H1 (cell line): ENCODE data around the gene PGAP2. TPM values are rescaled to one million over a fixed set of nuclear protein-coding genes. Genes with fewer than 3 reads are reported as not detected.

Experiments
- CTCF ChIA-PET: fragments of 300-600 bp; sonication (Branson Sonifier 250); formaldehyde crosslinking; loops from one replicate; lab custom pipeline; 2021; ENCODE audit not compliant: partially characterized antibody; lab: Charles Lee
- POLR2A ChIA-PET: fragments of 300-600 bp; sonication (Branson Sonifier 250); formaldehyde crosslinking; loops from one replicate; lab custom pipeline; 2021; ENCODE audit warnings: inconsistent platforms; ENCODE audit not compliant: partially characterized antibody; lab: Charles Lee
- DNase-seq, 2 experiments: peaks; one replicate each; pipeline versions ENCODE4 v3.0.0 to v3.0.0-alpha.2; 2010 to 2022; ENCODE audit warnings: low spot score in 2 of 2, low read depth in 1 of 2, mixed read lengths in 1 of 2
- FAIRE-seq: peaks from 2 replicates; lab custom pipeline; 2011; peaks lifted over from hg19 to GRCh38; lab: Jason Lieb, UNC
- H2AFZ ChIP-seq: 2 replicates; pipeline ENCODE4 v1.8.1; 2012; ENCODE audit warnings: low read length, inconsistent platforms
- H2AK5ac ChIP-seq: 2 replicates; pipeline ENCODE4 v1.6.1; 2013; ENCODE audit warnings: low read depth, low read length
- H2BK120ac ChIP-seq: replicated peaks from 2 replicates; pipeline ENCODE3; 2013; ENCODE audit warnings: low read depth, low read length, inconsistent platforms
- H2BK12ac ChIP-seq: 2 replicates; pipeline ENCODE4 v1.6.1; 2013; ENCODE audit warnings: low read depth, low read length
- H2BK15ac ChIP-seq: 2 replicates; pipeline ENCODE4 v1.6.1; 2013; ENCODE audit warnings: low read length
- H2BK20ac ChIP-seq: 2 replicates; pipeline ENCODE4 v1.6.1; 2013; ENCODE audit warnings: low read length
- H2BK5ac ChIP-seq: 2 replicates; pipeline ENCODE4 v1.6.1; 2013; ENCODE audit warnings: low read depth, low read length
- H3K14ac ChIP-seq: 2 replicates; pipeline ENCODE4 v1.6.1; 2013; ENCODE audit warnings: inconsistent platforms; ENCODE audit not compliant: insufficient read length
- H3K18ac ChIP-seq: 2 replicates; pipeline ENCODE4 v1.6.1; 2013; ENCODE audit warnings: low read length; ENCODE audit errors: extremely low read depth
- H3K23ac ChIP-seq: 2 replicates; pipeline ENCODE4 v1.6.1; 2013; ENCODE audit warnings: inconsistent platforms; ENCODE audit not compliant: insufficient read length
- H3K23me2 ChIP-seq: 2 replicates; pipeline ENCODE4 v1.6.1; 2013; ENCODE audit warnings: low read depth, low read length
- H3K27ac ChIP-seq: 2 replicates; pipeline ENCODE4 v1.6.1; 2011; ENCODE audit warnings: low read depth, low read length, inconsistent platforms
- H3K27me3 ChIP-seq, 4 experiments: replicated peaks in 1 of 4; 1 replicate in 1 of 4; 2 replicates in 3 of 4; pipeline versions ENCODE4 v1.6.1 to v1.8.1; 2011 to 2013; ENCODE audit warnings: low read length in 3 of 4, mild to moderate bottlenecking in 3 of 4, inconsistent platforms in 2 of 4, mixed read lengths in 2 of 4, moderate library complexity in 1 of 4; ENCODE audit not compliant: control insufficient read depth in 3 of 4, insufficient read depth in 3 of 4; ENCODE audit errors: extremely low read depth in 1 of 4
- H3K36me3 ChIP-seq, 4 experiments: 2 replicates each; pipeline versions ENCODE4 v1.6.1 to v1.8.1; 2011 to 2013; ENCODE audit warnings: mild to moderate bottlenecking in 4 of 4, low read length in 3 of 4, moderate library complexity in 2 of 4, control low read depth in 1 of 4, inconsistent platforms in 1 of 4; ENCODE audit not compliant: insufficient read depth in 4 of 4, control insufficient read depth in 2 of 4
- H3K4ac ChIP-seq: replicated peaks from 2 replicates; pipeline ENCODE3; 2013; ENCODE audit warnings: low read length, low read depth, mixed read lengths, inconsistent platforms; ENCODE audit not compliant: insufficient read length
- H3K4me1 ChIP-seq, 4 experiments: replicated peaks in 1 of 4; 1 replicate in 1 of 4; 2 replicates in 3 of 4; pipeline versions ENCODE4 v1.6.1 to v1.8.1; 2011 to 2013; ENCODE audit warnings: low read length in 3 of 4, inconsistent platforms in 2 of 4, mixed read lengths in 1 of 4; ENCODE audit not compliant: insufficient read depth in 4 of 4, control insufficient read depth in 3 of 4
- H3K4me2 ChIP-seq, 2 experiments: 2 replicates each; pipeline versions ENCODE4 v1.6.1 to v1.8.1; 2011 to 2013; ENCODE audit warnings: low read depth in 2 of 2, low read length in 2 of 2, control low read depth in 1 of 2, inconsistent platforms in 1 of 2, mild to moderate bottlenecking in 1 of 2; ENCODE audit not compliant: insufficient read depth in 1 of 2
- H3K4me3 ChIP-seq, 4 experiments: fragments of 200-600, 300-600 bp in 1 of 4; sonication (generic), shearing (Covaris generic), sonication (Bioruptor Twin) in 1 of 4; 2 replicates each; pipeline versions ENCODE4 v1.5.1 to v1.8.1; 2011 to 2016; ENCODE audit warnings: low read length in 4 of 4, low read depth in 3 of 4, control low read depth in 2 of 4, inconsistent platforms in 2 of 4, mild to moderate bottlenecking in 2 of 4, mixed read lengths in 1 of 4, moderate library complexity in 1 of 4; ENCODE audit not compliant: insufficient read depth in 2 of 4; ENCODE audit errors: extremely low read depth in 1 of 4
- H3K56ac ChIP-seq: replicated peaks from 2 replicates; pipeline ENCODE3; 2013; ENCODE audit warnings: low read depth, mild to moderate bottlenecking, mixed read lengths, low read length, inconsistent platforms; ENCODE audit not compliant: insufficient read length
- H3K79me1 ChIP-seq: 2 replicates; pipeline ENCODE4 v1.6.1; 2013; ENCODE audit warnings: low read depth, low read length, control low read depth
- H3K79me2 ChIP-seq, 2 experiments: 2 replicates each; pipeline versions ENCODE4 v1.6.1 to v1.8.1; 2012 to 2013; ENCODE audit warnings: low read length in 2 of 2, mild to moderate bottlenecking in 2 of 2, inconsistent platforms in 1 of 2; ENCODE audit not compliant: insufficient read depth in 2 of 2, control insufficient read depth in 1 of 2
- H3K9ac ChIP-seq, 4 experiments: replicated peaks in 1 of 4; 1 replicate in 1 of 4; 2 replicates in 3 of 4; pipeline versions ENCODE4 v1.6.1 to v1.8.1; 2011 to 2013; ENCODE audit warnings: low read depth in 3 of 4, low read length in 3 of 4, control low read depth in 2 of 4, mild to moderate bottlenecking in 2 of 4, moderate library complexity in 2 of 4, inconsistent platforms in 1 of 4; ENCODE audit errors: extremely low read depth in 1 of 4
- H3K9me3 ChIP-seq, 2 experiments: 2 replicates each; pipeline versions ENCODE4 v1.6.1 to v1.8.1; 2012 to 2013; ENCODE audit warnings: mild to moderate bottlenecking in 2 of 2, moderate library complexity in 2 of 2, control low read depth in 1 of 2, inconsistent platforms in 1 of 2, low read depth in 1 of 2, low read length in 1 of 2, mixed read lengths in 1 of 2; ENCODE audit not compliant: insufficient read depth in 2 of 2
- H4K20me1 ChIP-seq, 2 experiments: replicated peaks in 1 of 2; 2 replicates each; pipeline versions ENCODE3 to v1.8.1; 2011 to 2013; ENCODE audit warnings: inconsistent platforms in 2 of 2, low read length in 2 of 2, mild to moderate bottlenecking in 1 of 2; ENCODE audit not compliant: insufficient read depth in 2 of 2, control insufficient read depth in 1 of 2
- H4K5ac ChIP-seq: 2 replicates; pipeline ENCODE4 v1.6.1; 2013; ENCODE audit warnings: low read length, low read depth, mixed read lengths, inconsistent platforms; ENCODE audit not compliant: insufficient read length
- H4K8ac ChIP-seq: 2 replicates; pipeline ENCODE4 v1.8.0; 2013; ENCODE audit warnings: mild to moderate bottlenecking, moderate library complexity, low read length, inconsistent platforms; ENCODE audit not compliant: insufficient read depth; ENCODE audit errors: extremely low read depth
- H4K91ac ChIP-seq: replicated peaks from 2 replicates; pipeline ENCODE3; 2013; ENCODE audit warnings: low read length, mixed read lengths, inconsistent platforms; ENCODE audit not compliant: insufficient read length
- CHD1 ChIP-seq: IDR thresholded peaks from 2 replicates; pipeline ENCODE4 v1.6.1; 2012; ENCODE audit warnings: low read depth, low read length, improper control_type of control experiment
- CTBP2 ChIP-seq: IDR thresholded peaks from 2 replicates; pipeline ENCODE4 v1.7.0; 2011; ENCODE audit warnings: borderline replicate concordance, mild to moderate bottlenecking, moderate library complexity, mixed read lengths, low read length; ENCODE audit not compliant: insufficient read depth, insufficient read length
- CTCF ChIP-seq, 3 experiments: IDR thresholded peaks; 1 replicate in 2 of 3; 2 replicates in 1 of 3; pipeline versions ENCODE4 v1.5.1 to v1.6.1; 2011; ENCODE audit warnings: low read length in 3 of 3, mild to moderate bottlenecking in 3 of 3, inconsistent platforms in 2 of 3, low read depth in 1 of 3, moderate library complexity in 1 of 3; ENCODE audit not compliant: insufficient read depth in 1 of 3; ENCODE audit errors: control extremely low read depth in 1 of 3
- JUND ChIP-seq: IDR thresholded peaks from 2 replicates; pipeline ENCODE4 v1.6.1; 2011; ENCODE audit warnings: mild to moderate bottlenecking, improper control_type of control experiment, low read length
- POLR2A ChIP-seq, 2 experiments: IDR thresholded peaks; 1 replicate in 1 of 2; 2 replicates in 1 of 2; pipeline ENCODE4 v1.6.1; 2011; ENCODE audit warnings: low read depth in 2 of 2, low read length in 2 of 2, mild to moderate bottlenecking in 2 of 2; ENCODE audit errors: control extremely low read depth in 1 of 2
- TEAD4 ChIP-seq: IDR thresholded peaks from 2 replicates; pipeline ENCODE4 v1.6.1; 2012; ENCODE audit warnings: low read depth, low read length, inconsistent platforms, mixed read lengths
- WGBS, 2 experiments: shearing (Covaris generic) in 1 of 2; methylation state at CpG; one replicate each; pipeline versions ENCODE4 v1.1.6 to v1.1.7; 2013 to 2015; ENCODE audit warnings: low lambda C conversion rate in 2 of 2, mixed read lengths in 2 of 2, inconsistent platforms in 1 of 2, low coverage in 1 of 2, missing lambda C conversion rate in 1 of 2; ENCODE audit not compliant: insufficient replicate concordance in 2 of 2, insufficient coverage in 1 of 2, insufficient read length in 1 of 2; ENCODE audit errors: extremely low coverage in 1 of 2, missing lambda C conversion rate in 1 of 2; 5-methylcytosine and 5-hydroxymethylcytosine counted together
- polyA plus RNA-seq, 7 experiments: library from polyadenylated mRNA; depleted of rRNA in 3 of 7; stranded (reverse) in 5 of 7; unstranded in 2 of 7; fragments of >200 nt in 5 of 7; fragments of 200-250 nt in 2 of 7; gene quantifications; 1 replicate in 5 of 7; 2 replicates in 1 of 7; 4 replicates in 1 of 7; pipeline versions ENCODE4 v1.2.1 to v1.2.3, GENCODE V29; 2011 to 2013; ENCODE audit warnings: missing spikeins in 2 of 7, mixed read lengths in 2 of 7
- total RNA-seq: library from RNA; stranded (reverse); fragmentation: NEBNext Ultra II Directional; extraction: Animal tissue kit (Norgen Biotek cat#: 25700); gene quantifications from 2 replicates; pipeline ENCODE4 v1.2.1, GENCODE V29; 2021

PGAP2 gene
- total and polyA plus RNA-seq, 2 of the 8 experiments (the other 6 are each of a cell fraction or from before 2014, with no cell fraction given): 56.5 to 106 TPM

GRCh38 chr11:3833449-3833848, 25.1 kb downstream of the PGAP2 start:
- Histone ChIP-seq H4K5ac (no peak overlapping the region), H3K4me1 (peaks cover 4 to 21% (median 15%) of the 10 kb centered on the region in 4 experiments), H3K23ac (no peak overlapping the region), H3K18ac (no peak overlapping the region), H3K14ac (no peak overlapping the region), H3K36me3 (peaks cover 0 to 9% (median 4%) of the 10 kb centered on the region in 4 experiments; a peak in 4 of 8 replicates), H4K8ac (no peak overlapping the region), H2AK5ac (no peak overlapping the region), H3K4me2 (no peak overlapping the region), H2BK15ac (no peak overlapping the region), H3K4ac (no peak overlapping the region)
- POLR2A ChIA-PET: interaction anchor here (0.6 to 1.3 kb wide), 2 partner anchors 36 to 123 kb away, joined by 3 read pairs; partner anchors contain the start of gene NUP98
- TF ChIP-seq POLR2A (IDR thresholded peaks at IDR 0.05; ENCODE audit: control extremely low read depth in 1 of 2, low read depth in 2 of 2, low read length in 2 of 2) (no peak), CTBP2 (no peak), CHD1 (no peak), TEAD4 (no peak), CTCF (IDR thresholded peaks at IDR 0.05; ENCODE audit: control extremely low read depth in 1 of 3, insufficient read depth in 1 of 3, low read depth in 1 of 3, low read length in 3 of 3) (no peak), JUND (no peak)
- TF ChIP-seq, all 59 proteins: peak for 0
- no peak overlapping the region for H2BK12ac ChIP-seq
- FAIRE-seq: no peak
- H3K79me2 ChIP-seq: peaks cover 5 to 44% of the 10 kb centered on the region in 2 experiments
- H3K4me3 ChIP-seq: no peak overlapping the region
- no peak overlapping the region for H3K56ac ChIP-seq
- H2AFZ ChIP-seq: no peak overlapping the region
- H3K79me1 ChIP-seq: peaks cover 17% of the 10 kb centered on the region
- H3K27me3 ChIP-seq: no peaks in the 10 kb centered on the region
- H4K20me1 ChIP-seq: peaks cover 11 to 30% of the 10 kb centered on the region in 2 experiments
- H3K23me2 ChIP-seq: no peaks in the 10 kb centered on the region
- no peak overlapping the region for H3K27ac ChIP-seq
- CTCF ChIA-PET: interaction anchor here (1.1 to 18.5 kb wide), 7 partner anchors 8 to 240 kb away, joined by 3 to 214 read pairs (median 5); partner anchors contain the start of genes RHOG and STIM1
- H3K9ac ChIP-seq: no peak overlapping the region
- no peak for DNase-seq
- 92% methylated on average over 2 of the region's 2 CpGs; no CpG with 5 or more reads in 1 of the 2 experiments for WGBS, 2 experiments
- no peaks in the 10 kb centered on the region for H3K9me3 ChIP-seq
- no peak overlapping the region for H2BK5ac ChIP-seq
- no peak overlapping the region for H2BK20ac ChIP-seq
- no peak overlapping the region for H2BK120ac ChIP-seq
- no peak overlapping the region for H4K91ac ChIP-seq
